CD4-positive, alpha-beta T cell (primary cell): ENCODE results near the gene BAG5. TPM values are rescaled to one million over a fixed set of nuclear protein-coding genes. Genes with fewer than 3 reads are reported as not detected.

Experiments used
- ATAC-seq: fragments of 200-7000 bp; cut with Tn5 transposase; one replicate; pipeline ENCODE4 v1.10.0; 2022; ENCODE audit warnings: mild to moderate bottlenecking; ENCODE audit not compliant: poor library complexity
- CTCF ChIA-PET: fragments of 350-600 bp; sonication (Branson Sonifier 250); formaldehyde crosslinking; loops from one replicate; lab custom pipeline; 2021; ENCODE audit warnings: antibody characterized with exemption, inconsistent platforms; lab: Charles Lee
- POLR2A ChIA-PET: fragments of 350-600 bp; sonication (Branson Sonifier 250); formaldehyde crosslinking; loops from one replicate; lab custom pipeline; 2021; ENCODE audit warnings: antibody characterized with exemption, inconsistent platforms; lab: Charles Lee
- DNase-seq, 14 experiments: peaks; one replicate each; pipeline ENCODE4 v3.0.0-alpha.2; 2013 to 2020; ENCODE audit warnings: mixed read lengths in 2 of 14
- H3K27ac ChIP-seq, 2 donors: one replicate each; pipeline versions ENCODE4 v1.5.1 to v1.7.0; 2013; ENCODE audit warnings: low read length in 2 of 2, low read depth in 1 of 2, mild to moderate bottlenecking in 1 of 2
- H3K27me3 ChIP-seq, 2 experiments: 1 replicate in 1 of 2; 2 replicates in 1 of 2; pipeline versions ENCODE4 v1.6.1 to v1.7.0; 2013; ENCODE audit warnings: low read length in 2 of 2, control low read depth in 1 of 2, mild to moderate bottlenecking in 1 of 2, moderate library complexity in 1 of 2; ENCODE audit not compliant: insufficient read depth in 2 of 2, control insufficient read depth in 1 of 2
- H3K36me3 ChIP-seq: one replicate; pipeline ENCODE4 v1.6.1; 2013; ENCODE audit warnings: low read length, control low read depth; ENCODE audit not compliant: insufficient read depth
- H3K4me1 ChIP-seq: one replicate; pipeline ENCODE4 v1.6.1; 2013; ENCODE audit warnings: low read length, control low read depth; ENCODE audit not compliant: insufficient read depth
- H3K4me3 ChIP-seq: one replicate; pipeline ENCODE4 v1.5.1; 2013; ENCODE audit warnings: mild to moderate bottlenecking, low read length, moderate library complexity
- H3K9me3 ChIP-seq, 2 experiments: 1 replicate in 1 of 2; 2 replicates in 1 of 2; pipeline versions ENCODE4 v1.6.1 to v1.7.0; 2013; ENCODE audit warnings: low read length in 2 of 2, mild to moderate bottlenecking in 2 of 2, control low read depth in 1 of 2, moderate library complexity in 1 of 2; ENCODE audit not compliant: control insufficient read depth in 1 of 2, insufficient read depth in 1 of 2
- H3K27ac Mint-ChIP-seq: one replicate; pipeline ENCODE4 v1.8.0; 2020; ENCODE audit warnings: mixed read lengths
- H3K27me3 Mint-ChIP-seq: one replicate; pipeline ENCODE4 v1.8.0; 2021; ENCODE audit warnings: mixed read lengths
- H3K36me3 Mint-ChIP-seq: one replicate; pipeline ENCODE4 v1.8.0; 2021; ENCODE audit warnings: low read depth, mixed read lengths
- H3K4me1 Mint-ChIP-seq: one replicate; pipeline ENCODE4 v1.8.0; 2021; ENCODE audit warnings: low read depth, mixed read lengths
- H3K4me3 Mint-ChIP-seq: one replicate; pipeline ENCODE4 v1.8.0; 2020; ENCODE audit warnings: mild to moderate bottlenecking, mixed read lengths
- H3K9me3 Mint-ChIP-seq: one replicate; pipeline ENCODE4 v1.8.0; 2020; ENCODE audit warnings: mixed read lengths
- CTCF ChIP-seq: fragments of 200-600 bp; IDR thresholded peaks from one replicate; pipeline ENCODE4 v1.8.0; 2022; ENCODE audit warnings: antibody characterized with exemption, mild to moderate bottlenecking
- intact Hi-C, 2 experiments: fragments of 100-400 bp; cut with DNase I in 1 of 2; cut with micrococcal nuclease in 1 of 2; formaldehyde crosslinking; loops; one replicate each; pipeline versions ENCODE4 v1.15.1 to v1.9.0; 2023 to 2025; cut with DNase I, micrococcal nuclease
- total RNA-seq, 174 experiments: library from RNA in 2 of 174; stranded (reverse) in 2 of 174; gene quantifications; one replicate each; pipeline ENCODE4 v1.2.3 and lab custom pipeline; 2021 to 2026

Gene BAG5
- total RNA-seq, 2 experiments from 2014 or later, result 39.4 to 40.3 TPM

- ChIA-PET CTCF (no interaction called here), POLR2A (no interaction called here)
- Histone ChIP-seq H3K27ac (no peak overlapping the region), H3K36me3 (peaks cover 19% of the 10 kb centered on the region), H3K4me3 (no peak overlapping the region), H3K9me3 (no peaks in the 10 kb centered on the region), H3K4me1 (peaks cover 14% of the 10 kb centered on the region), H3K27me3 (peaks cover 0 to 3% of the 10 kb centered on the region in 2 experiments)
- intact Hi-C loops, result no loop called here
- Mint-ChIP-seq H3K4me3 (no peak overlapping the region), H3K27ac (no peak overlapping the region), H3K36me3 (no peaks in the 10 kb centered on the region), H3K27me3 (no peaks in the 10 kb centered on the region), H3K9me3 (no peaks in the 10 kb centered on the region), H3K4me1 (peaks cover 11% of the 10 kb centered on the region)
- no peak for DNase-seq
- no peak for TF ChIP-seq CTCF
- ATAC-seq, result no peak
These were observed 27.2 kb downstream of the BAG5 start for GRCh38 chr14:103535081-103535890.

DNA sequence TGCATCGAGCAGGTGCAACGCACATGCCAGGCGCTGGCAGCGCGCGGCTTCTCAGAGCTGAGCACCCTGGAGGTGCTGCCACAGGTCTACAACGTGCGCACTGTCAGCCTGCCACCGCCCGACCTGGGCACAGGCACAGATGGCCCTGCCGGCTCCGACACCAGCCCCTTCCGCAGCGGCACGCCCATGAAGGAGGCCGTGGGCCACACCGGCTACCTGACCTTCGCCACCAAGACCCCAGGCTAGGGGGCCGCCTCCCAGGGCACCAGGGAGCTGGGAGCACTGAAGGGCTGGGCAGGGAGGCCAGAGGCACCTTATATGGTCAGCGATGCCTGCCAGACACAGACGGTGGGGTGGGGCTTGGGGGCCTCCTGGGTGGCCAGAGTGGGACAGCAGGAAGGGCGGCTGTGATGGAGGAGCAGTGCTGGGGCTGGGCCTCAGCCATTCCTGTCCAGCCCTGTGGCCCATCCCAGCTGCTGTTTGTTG lies 27.8 kb downstream of the BAG5 start:
- Mint-ChIP-seq H3K36me3 (peaks cover under 1% of the 10 kb centered on the region), H3K4me1 (peaks cover 16% of the 10 kb centered on the region), H3K27me3 (no peaks in the 10 kb centered on the region), H3K4me3 (no peak overlapping the region), H3K9me3 (no peaks in the 10 kb centered on the region), H3K27ac (no peak overlapping the region)
- ATAC-seq (no peak), DNase-seq (no peak)
- no peak overlapping the region for H3K4me3 ChIP-seq
- no peak overlapping the region for H3K27ac ChIP-seq
- intact Hi-C loops, result no loop called here
- peaks cover 21% of the 10 kb centered on the region for H3K4me1 ChIP-seq
- CTCF ChIA-PET, result interaction anchor here (1.7 kb wide), 1 partner anchor 16 kb away, joined by 5 read pairs; no protein-coding TSS in a partner anchor
- H3K27me3 ChIP-seq, result peaks cover 0 to 3% of the 10 kb centered on the region in 2 experiments
- POLR2A ChIA-PET, result no interaction called here
- no peak for TF ChIP-seq CTCF
- peaks cover 19% of the 10 kb centered on the region for H3K36me3 ChIP-seq
- no peaks in the 10 kb centered on the region for H3K9me3 ChIP-seq

DNA sequence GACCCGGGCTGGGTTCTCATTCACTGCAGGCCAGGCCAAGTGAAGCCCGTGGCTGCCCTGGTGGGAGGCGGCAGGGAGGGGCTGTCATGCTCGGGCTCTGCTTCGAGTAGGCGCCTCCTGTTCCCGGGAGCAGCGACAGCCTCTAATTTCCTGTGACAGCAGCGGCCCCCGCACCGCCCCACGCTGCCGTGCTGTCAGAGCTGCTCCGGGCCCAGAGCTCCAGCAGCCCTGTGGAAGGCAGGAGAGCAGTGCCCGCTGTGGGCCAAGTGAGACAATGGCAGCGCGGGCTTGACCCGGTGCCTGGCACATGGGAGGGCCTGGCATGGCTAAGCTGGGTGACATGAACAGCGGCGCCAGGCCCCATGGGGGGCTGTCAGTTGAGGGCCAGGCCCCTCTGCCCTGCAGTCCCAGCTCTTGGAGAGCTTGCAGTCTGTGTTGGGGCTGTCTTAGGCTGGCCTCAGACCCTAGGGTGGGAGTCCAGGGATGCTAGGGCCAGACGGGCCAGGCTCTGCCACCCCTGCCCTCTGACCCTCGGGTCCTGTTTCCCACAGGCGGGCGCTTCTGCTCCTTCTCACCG lies 28.4 kb downstream of the BAG5 start:
- Histone ChIP-seq H3K27ac (no peak overlapping the region), H3K4me3 (no peak overlapping the region), H3K27me3 (peaks cover 0 to 3% of the 10 kb centered on the region in 2 experiments), H3K4me1 (peaks cover 25% of the 10 kb centered on the region), H3K9me3 (no peaks in the 10 kb centered on the region), H3K36me3 (peaks cover 19% of the 10 kb centered on the region)
- ChIA-PET CTCF (interaction anchor here (1.7 kb wide), 1 partner anchor 16 kb away, joined by 5 read pairs; no protein-coding TSS in a partner anchor), POLR2A (no interaction called here)
- no peak for DNase-seq
- Mint-ChIP-seq H3K4me1 (peaks cover 19% of the 10 kb centered on the region), H3K9me3 (no peaks in the 10 kb centered on the region), H3K36me3 (peaks cover 4% of the 10 kb centered on the region), H3K27ac (no peak overlapping the region), H3K27me3 (no peaks in the 10 kb centered on the region), H3K4me3 (no peak overlapping the region)
- no peak for TF ChIP-seq CTCF
- intact Hi-C loops, result no loop called here
- no peak for ATAC-seq
